HEK293 (cell line): ENCODE results near the gene KIF21A.

Source experiments
- CTCF ChIP-seq: fragments of 450-650 bp; formaldehyde crosslinking; IDR thresholded peaks from 2 replicates; pipeline ENCODE4 v1.5.1; 2016; ENCODE audit warnings: missing biosample characterization, missing genetic modification characterization
- MZF1 ChIP-seq: fragments of 450-650 bp; formaldehyde crosslinking; IDR thresholded peaks from 2 replicates; pipeline ENCODE4 v1.5.1; 2017; ENCODE audit warnings: missing biosample characterization, missing genetic modification characterization, borderline replicate concordance
- SCRT2 ChIP-seq: fragments of 450-650 bp; formaldehyde crosslinking; IDR thresholded peaks from 2 replicates; pipeline ENCODE4 v1.5.1; 2016; ENCODE audit warnings: missing biosample characterization, missing genetic modification characterization
- ZBTB7A ChIP-seq: fragments of 450-650 bp; formaldehyde crosslinking; IDR thresholded peaks from 2 replicates; pipeline ENCODE4 v1.5.1; 2016; ENCODE audit warnings: low read depth, missing biosample characterization, missing genetic modification characterization
- ZNF843 ChIP-seq: fragments of 450-650 bp; formaldehyde crosslinking; IDR thresholded peaks from 2 replicates; pipeline ENCODE4 v1.5.1; 2016; ENCODE audit warnings: missing biosample characterization, missing genetic modification characterization

GRCh38 chr12:39309516-39309915, 133.4 kb downstream of the KIF21A start:
- TF ChIP-seq CTCF (tag by site-specific recombination) (no peak), ZNF843 (tag by site-specific recombination) (no peak), ZBTB7A (tag by site-specific recombination) (no peak), SCRT2 (tag by site-specific recombination) (no peak), MZF1 (tag by site-specific recombination) (no peak)
